CD4-positive, alpha-beta T cell treated with Interferon alpha-2 for 1 hour (primary cell): ENCODE data around the gene SIRT7.

ENCODE experiments used
- DNase-seq, 2 donors: peaks; one replicate each; pipeline ENCODE4 v3.0.0-alpha.2; 2020 to 2022

The SIRT7 gene

DNA sequence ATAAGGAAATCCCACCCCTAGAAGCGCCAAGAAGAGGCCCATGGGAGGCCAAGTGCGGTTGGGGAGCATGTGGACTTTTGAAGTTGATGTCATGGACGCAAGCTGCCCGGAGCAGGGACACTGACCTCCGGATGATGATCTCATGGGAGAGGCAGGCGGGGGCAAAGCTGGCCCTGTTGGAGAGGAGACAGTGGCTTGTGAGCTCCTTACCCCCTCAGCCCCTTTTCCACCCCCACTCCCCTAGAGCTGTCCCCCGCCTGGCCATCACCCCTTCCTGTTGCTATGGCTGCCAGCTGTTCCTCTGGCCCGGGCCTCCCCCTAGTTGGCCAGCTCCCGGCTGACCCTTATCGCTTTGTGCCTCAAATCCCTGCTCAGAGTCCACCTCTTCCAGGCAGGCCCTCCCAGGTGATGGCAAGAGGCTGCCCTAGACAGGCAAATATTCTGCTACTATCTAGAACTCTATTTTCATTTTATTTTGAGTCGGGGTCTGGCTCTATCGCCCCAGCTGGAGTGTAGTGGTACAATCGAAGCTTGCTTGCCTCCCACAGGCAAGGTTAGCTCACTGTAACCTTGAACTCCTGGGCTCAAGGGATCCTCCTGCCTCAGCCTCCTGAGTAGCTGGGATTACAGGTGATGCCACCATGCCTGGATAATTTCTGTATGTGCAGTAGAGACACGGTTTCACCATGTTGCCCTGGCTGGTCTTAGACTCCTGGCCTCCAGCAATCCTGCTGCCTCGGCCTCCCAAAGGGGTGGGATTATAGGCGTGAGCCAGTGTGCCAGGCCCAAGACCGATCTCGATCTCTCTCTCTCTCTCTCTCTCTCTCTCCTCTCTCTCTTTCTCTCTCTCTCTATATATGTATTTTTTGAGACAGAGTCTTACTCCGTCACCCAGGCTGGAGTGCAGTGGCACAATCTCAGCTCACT is 36.4 kb upstream of the SIRT7 start:
- no peak for DNase-seq

DNA sequence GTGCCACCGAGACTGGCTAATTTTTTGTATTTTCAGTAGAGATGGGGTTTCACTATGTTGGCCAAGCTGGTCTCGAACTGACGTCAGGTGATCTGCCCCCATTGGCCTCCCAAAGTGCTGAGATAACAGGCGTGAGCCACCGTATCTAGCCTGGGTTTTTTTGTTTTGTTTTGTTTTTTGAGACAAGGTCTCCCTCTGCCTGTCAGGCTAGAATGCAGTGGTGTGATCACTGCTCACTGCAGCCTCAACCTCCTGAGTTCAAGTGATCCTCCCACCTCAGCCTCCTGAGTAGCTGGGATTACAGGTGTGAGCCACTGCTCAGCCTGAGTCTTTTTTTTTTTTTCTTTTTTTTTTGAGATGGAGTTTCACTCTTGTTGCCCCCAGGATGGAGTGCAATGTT is 35.5 kb upstream of the SIRT7 start:
- peak in 1 of 2 donors; percentile 11 for DNase-seq

DNA sequence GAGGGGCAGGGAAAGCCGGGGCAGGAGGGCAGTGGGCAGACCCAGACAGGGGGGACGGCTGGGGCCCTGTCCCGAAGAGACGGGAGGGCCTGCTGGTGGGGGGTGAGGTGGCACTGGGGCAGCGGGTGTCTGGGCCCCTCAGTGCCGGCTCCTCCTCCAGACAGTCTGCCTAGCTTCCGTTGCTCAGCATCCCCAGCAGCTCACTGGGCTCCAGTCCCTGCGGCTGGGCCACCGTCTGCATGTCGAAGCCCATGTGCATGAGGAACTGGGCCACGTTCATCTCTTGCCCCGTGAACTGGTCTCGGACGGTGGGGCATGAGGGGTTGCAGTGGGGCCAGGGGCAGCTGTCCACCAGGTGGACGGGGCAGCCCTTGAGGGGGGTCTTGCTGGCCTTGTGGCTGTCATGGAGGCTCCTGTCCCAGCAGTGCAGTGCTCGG is 34.8 kb upstream of the SIRT7 start:
- no peak for DNase-seq

DNA sequence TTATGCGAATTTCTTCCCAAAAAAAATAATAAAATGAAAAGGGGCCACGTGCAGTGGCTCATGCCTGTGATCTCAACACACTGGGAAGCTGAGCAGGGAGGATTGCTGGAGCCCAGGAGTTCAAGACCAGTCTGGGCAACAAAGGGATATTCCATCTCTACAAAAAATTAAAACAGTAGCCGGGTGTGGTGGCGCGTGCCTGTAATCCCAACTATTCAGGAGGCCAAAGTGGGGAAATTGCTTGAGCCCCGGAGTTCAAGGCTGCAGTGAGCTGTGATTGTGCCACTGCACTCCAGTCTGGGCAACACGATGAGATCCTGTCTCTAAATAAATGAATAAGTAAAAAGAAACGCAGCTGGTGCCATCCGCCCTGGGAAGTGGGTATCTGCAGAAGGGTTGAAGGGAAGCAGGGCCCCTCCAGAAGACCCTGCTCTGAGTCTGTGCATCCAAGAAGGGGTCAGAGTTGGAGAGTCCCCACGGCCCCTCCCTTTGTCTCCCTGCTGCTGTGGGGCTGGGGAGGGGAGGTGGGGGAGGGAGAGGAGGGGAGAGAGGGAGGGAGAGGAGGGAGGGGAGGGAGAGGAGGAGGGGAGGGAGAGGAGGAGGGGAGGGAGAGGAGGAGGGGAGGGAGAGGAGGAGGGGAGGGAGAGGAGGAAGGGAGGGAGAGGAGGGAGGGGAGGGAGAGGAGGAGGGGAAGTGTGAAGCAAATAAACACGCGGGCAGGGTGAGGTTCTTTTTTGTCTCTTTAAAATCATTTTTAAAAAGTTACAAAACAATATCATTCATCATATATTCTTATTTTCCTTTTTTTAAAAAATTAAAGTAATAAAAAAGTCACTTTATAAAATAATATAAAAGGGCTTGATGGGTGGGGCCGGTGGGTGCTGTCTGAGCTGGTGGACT is 34.1 kb upstream of the SIRT7 start:
- no peak for DNase-seq

DNA sequence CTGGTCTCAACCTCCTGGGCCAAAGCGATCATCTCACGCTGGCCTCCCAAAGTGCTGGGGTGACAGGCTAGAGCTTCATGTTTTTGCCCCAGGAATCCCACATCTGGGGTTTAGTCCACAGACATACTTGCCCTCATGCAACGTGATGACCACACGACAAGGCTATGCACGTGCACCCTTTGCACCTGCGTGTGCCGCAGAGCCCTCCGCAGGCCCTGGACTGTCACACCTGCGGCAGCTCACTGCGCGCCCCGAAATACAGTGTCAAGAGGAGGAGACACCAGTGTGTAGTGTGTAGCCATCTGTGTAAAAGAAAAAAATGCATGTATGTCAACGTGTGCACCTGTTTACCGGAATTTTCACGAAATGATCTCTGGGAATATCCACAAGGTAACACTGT is 32.5 kb upstream of the SIRT7 start:
- DNase-seq: no peak

DNA sequence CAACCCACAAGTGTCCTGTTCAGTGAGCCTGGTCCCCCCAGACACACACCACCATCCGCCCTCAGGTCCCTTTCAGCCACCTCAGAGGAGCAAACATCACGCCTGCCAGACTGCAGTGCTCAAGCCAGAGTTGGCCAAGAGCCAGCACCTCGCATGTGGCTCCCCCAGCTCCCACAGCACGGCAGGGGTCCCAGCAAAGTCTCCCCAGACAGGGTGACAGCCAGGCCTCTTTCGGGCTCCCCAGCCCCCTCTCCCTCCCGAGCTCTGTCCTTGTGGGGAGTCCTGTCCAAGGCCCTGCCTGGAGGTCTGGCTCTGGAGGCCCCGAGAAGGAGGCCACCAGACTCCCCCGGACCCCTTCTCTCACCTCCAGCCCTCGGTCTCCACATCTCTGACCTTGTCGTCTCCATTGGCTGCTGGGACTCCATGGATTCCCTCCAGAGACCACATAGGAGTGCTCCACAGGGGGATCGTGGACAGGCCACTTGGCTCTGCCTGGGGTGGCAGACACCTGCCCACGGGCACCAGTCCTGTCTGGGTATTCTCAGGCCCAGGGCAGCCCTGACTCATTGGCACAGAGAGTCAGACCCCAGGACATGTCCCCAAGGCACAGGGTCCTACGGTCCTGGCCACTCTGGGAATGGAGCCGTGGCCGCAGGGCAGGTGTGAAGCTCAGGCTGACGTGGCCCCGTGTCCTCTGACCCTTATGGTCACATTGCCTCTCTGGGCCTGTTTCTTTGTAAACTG is 30.8 kb upstream of the SIRT7 start:
- DNase-seq: no peak

DNA sequence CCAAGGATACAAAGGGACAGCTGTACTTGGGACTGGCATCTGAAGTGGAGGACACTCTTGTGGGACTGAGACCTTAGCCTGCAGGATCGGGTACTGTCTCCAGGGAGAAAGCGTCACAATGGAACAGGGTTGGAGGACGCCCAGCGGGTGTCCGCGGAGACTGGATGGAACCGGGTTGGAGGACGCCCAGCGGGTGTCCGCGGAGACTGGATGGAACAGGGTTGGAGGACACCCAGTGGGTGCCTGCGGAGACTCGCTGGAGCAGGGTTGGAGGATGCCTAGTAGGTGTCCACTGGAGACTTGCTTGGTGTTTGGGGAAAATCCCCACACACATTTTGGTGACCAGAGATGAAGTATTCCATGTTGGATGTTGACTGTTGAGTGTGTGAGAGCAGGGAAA is 29.2 kb upstream of the SIRT7 start, which contains the start of gene MYADML2:
Gene MYADML2 (minus strand): TSS at position 45 of the 400 bp plus-strand sequence. CDS start 5,492 bp downstream, outside the sequence.
- DNase-seq: no peak

DNA sequence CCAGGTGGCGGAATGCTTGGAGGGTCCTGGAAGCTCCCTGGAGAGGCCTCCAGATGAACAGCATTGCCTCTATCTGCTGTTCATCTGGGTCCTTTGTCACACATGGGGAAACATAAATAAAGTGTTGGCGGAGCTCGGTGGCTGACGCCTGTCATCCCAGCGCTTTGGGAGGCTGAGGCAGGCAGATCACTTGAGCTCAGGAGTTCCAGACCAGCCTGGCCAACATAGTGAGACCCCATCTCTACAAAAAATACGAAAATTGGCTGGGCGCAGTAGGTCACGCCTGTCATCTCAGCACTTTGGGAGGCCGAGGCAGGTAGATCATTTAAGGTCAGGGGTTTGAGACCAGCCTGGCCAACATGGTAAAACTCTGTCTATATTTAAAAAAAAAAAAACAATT is 26.9 kb upstream of the SIRT7 start:
- DNase-seq: no peak

DNA sequence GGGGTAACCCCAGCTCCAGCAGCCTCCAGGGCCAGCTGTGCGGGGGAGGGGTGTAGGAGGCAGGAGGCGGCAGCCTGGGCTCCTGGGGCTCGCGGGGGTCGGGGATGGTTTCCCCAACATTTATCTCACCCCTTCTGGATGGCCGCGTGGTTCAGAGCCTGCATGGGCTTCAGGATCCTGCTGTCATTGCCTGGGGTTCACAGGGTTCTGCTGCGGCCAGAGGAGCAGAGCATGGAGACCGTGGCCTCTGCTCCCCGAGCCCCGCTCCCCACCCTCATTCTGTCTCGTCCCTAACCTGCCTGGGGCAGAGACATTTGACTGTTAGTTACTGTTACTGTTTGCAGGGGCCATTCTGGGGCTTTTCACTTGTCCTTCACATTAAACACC is 24.2 kb upstream of the SIRT7 start:
- no peak for DNase-seq

DNA sequence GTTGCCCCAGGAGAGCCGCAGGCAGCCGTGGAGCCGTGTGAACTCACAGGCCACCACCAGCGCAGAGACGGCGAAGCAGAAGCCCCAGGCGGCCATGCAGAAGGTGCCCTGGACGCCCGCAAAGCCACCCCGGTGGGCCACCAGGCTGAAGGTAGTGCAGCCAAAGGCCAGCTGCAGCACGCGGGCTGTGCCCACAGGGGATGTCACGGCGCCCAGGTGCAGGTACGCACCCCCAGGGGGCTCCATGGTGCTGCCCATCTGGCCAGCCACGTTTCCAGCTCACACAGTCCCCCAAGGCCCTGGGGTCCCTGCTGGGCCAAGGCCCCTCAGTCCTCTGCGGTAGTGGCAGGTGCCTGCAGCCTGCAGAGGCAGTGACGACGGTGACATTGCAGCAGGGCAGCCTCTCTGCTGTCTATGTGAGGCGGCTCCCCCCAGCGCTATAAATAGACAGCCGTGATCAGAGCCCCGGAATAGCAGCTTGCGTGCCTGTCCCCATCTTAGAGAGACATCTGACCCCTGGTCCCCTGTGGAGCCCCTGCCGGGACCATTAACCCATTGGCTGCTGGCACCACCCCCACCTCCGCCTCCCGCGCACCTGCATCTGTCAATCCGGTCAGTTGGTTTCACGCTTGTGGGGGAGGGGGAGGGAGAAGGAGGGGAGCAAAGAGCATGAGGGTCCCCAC is 23.6 kb upstream of the SIRT7 start:
- no peak for DNase-seq

DNA sequence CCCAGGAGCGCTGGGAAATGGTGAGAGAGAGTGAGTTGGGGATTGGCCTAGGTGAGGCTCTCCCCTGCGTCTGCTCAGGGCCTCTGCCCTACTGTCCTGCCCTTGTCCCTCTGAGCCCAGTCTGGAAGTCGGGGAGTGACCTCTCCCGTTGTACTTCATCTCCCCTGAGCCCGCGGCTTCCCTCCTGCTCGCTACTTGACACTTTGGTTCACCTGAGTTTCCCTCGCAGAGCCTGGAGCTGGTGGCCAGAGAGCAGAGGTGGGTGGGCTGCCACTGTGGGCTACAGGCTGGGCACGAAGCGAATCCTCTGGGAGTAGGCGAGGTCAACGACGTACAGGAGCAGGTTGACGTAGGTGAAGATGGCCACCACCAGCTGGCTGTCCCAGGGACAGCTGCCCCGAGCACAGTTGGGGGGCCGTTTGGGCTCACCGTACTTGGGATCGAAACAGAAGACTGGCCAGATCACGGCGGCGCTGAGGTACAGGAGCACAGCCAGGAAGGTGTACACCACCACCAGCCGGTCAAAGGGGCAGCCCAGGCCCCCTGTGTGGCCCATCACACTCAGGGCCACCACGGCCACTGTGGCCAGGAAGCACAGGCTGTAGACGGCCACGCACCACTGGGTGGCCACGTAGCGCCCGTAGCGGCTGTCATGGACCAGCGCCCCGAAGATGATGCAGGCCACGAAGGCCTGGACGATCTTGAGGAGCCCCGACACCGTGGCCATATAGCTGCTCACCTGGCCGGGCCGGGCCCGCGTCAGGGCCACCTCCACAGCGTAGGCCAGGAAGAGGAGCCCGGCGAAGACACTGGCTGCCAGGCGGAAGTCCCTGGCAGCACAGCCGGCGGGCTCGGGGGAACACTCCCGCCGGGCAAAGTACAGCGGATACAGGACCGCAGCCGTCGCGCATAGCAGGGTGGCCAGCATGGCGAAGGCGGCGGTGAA is 22.8 kb upstream of the SIRT7 start:
- DNase-seq: no peak

DNA sequence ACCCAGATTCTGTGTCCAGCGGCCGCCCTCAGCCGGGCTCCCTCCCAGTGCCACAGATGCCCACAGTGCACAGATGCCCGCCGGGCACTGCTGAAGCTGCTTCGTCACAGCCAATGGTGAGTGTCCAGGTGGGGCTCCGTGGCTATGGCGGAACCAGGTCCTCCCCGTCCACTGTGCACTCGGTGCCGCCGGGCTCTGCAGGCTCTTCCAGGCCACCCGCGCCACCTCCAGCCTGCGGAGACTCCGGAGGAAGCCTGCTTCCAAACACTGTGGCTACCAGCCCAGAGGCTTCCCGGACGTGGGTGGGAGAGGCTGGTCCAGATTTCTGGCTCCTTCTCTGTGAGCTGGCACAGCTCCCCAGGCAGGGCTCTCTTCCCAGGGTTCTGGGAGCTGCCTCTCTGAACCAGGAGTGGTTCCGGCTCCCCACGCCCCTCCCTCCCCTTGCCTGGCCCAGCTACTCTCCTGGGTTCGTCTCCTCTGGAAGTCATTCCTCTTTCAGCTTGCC is 22.0 kb upstream of the SIRT7 start:
- no peak for DNase-seq

DNA sequence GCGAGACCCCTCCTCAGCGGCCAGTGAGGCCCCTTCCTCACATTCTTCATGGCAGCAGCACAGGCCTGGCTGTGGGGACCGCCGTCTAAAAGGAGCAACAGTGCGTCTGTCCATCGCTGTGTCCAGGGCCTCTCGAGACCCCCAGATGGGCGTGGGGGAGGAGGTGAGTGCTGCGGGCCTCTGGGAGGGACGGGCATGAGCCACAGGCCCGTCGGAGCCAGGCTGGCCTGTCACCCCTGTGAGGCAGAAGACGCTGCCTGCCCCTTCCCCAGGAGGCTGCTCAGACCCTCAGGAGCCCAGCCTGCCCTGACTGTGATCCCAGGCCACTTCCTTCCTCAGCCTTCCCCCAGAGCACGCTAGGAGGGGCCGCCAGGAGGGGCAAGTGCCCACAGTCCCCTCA is 21.2 kb upstream of the SIRT7 start:
- DNase-seq: no peak

DNA sequence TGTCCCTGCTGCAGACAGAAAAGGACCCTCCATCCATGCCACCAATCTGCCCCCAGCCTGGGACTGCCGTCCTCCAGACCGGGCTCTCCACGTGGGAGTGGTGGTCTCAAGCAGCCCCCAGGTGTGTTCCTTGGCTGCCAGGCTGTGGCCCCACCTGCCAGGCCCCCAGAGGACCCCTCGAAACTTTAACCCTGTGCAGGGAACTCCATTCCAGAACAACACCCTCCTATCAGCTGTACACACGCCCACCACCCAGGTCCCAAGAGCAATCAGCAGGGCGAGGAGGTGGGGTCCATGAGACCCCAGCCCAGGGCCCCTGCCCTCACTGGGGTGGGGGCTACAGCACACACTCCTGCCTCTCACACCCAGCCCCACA is 17.7 kb upstream of the SIRT7 start:
- DNase-seq: no peak

DNA sequence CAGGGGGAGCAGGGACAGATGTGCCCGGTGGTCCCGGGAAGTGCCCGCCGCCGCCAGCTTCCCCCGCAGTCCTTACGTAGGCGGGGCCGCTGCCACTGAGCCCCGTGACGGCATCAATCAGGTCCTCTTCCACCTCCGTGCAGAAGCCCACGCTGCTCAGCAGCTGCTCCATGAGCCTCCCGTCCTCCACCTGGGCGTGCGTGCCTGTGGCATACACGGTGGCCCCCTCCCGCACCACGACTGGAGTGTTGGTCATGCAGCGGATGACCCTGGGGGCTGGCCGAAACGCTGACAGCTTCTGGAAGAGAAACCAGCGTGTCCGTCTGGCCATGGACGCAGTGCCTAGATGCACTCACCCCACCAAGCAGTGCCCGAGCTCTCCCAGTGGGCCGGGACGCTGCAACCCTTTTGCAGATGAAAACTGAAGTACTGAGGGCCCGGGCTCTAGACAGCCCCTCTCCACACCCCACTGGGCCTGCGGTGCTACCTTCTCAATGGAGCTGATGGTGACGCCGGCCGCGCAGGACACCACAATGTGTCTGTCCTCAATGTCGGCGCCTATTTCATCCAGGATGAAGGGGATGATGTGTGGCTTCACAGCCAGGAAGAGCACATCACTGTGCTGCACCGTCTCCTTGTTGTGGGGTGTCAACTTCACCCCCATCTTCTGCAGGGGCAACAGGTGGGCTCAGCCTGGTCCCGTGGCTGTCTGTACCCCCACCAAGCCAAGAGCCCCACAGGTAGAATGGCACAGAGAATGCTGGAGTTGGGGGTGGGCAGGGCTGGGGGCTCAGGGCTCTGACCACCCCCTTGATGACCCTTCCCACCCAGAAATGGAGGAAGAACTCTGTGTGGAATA is 17.1 kb upstream of the SIRT7 start:
- no peak for DNase-seq

DNA sequence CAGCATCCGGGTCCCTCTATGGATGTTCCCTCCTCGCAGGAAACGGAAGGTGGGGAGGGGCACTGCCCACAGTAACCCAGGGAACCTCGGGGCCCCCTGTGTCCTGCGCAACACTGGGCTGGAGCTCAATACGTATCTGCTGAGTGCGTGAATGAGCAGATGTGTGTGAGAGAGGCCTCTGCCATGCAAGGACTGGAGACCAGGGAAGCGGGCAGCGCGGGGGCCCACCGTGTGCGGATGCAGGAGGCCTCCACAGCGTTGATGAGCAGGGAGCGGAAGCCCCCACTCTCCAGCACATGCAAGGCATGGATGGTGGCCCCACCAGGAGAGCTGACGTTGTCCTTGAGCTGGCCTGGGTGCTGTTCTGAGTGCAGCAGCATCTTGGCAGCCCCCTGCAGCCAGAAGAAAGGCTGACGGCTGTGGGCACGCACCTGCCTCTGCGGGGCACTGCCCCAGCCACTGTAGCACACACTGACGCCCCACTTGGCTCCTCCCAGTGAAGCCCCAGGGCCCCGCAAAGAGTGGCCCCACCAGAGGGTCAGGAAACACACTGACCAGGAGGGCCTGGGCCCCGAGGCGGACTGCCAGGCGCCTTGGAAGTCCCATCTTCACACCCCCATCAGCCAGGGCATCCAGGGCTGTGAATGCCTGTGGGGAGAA is 16.3 kb upstream of the SIRT7 start:
- DNase-seq: no peak

DNA sequence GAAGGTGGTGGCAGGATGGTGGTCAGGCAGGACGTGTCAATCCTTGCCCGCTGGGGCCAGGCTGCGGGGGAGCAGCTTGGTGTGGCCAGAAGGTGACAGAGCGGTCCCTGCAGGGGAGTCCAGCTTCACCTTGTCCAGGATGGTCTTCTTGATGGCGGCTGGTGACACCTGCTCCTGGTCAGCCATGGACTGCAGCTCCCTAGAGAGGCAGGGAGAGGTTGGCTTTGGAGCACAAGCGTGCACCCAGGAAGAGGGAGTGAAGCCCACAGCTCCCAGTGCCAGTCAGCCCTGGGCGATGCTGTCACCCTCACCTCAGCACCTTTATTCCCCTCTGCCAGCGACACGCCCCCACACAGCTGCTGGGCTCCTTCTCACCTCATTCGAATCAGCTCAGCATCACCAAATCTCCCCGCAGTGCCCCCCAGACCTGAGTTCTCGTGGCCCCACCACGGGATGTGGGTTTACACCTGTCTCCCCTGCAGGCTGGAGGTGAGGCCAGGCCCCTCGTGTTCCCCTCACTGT is 15.3 kb upstream of the SIRT7 start:
- no peak for DNase-seq

DNA sequence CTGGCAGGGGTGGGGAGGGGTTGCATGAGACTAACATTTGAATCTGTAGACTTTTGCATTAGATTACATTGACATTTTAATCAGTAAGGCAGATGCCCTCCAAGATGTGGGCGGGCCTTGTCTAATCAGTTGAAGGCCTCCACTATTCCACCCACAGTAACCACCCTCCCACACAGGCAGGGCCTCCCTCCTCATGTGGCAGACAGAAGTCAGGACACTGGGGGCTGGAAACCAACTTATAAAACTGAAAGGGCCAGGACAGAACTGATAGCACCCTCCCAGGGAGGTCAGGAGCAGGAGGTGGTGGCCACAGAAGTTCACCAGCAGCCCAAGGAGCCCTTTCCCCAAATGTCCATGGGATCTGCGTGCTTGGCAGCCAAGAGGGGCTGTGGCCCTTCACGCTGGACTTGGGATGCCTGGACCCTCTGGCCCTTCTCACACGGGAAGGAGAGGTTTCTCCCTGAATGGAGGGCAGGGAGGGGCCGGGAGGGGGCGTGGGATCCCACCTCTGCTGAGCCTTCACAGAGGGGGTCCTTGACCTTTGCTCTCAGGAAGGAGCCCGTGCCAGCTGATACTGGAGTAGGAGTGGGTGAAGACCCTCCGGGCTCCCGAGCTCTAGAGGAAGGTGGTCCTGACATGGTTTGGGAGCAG is 14.5 kb upstream of the SIRT7 start:
- DNase-seq: no peak
